HEK293 (cell line): Measurements from ENCODE around the gene BANF2.
A peak's percentile ranks its signal among the peaks of the same experiment; 100 is the strongest.

ENCODE experiments used
- CTCF ChIA-PET: fragments of 350-600 bp; formaldehyde crosslinking; extraction: SDS; loops from one replicate; lab custom pipeline; 2021; ENCODE audit warnings: antibody characterized with exemption; lab: Yijun Ruan, JAX
- POLR2A ChIA-PET: fragments of 300-600 bp; formaldehyde crosslinking; extraction: SDS; loops from one replicate; lab custom pipeline; 2020; ENCODE audit warnings: antibody characterized with exemption, inconsistent platforms; lab: Yijun Ruan, JAX
- H3K27ac ChIP-seq: fragments of 200-500 bp; sonication (Bioruptor generic); 2 replicates; pipeline ENCODE4 v1.5.1; 2014; ENCODE audit warnings: low read depth, low read length, control low read depth, inconsistent platforms; ENCODE audit errors: extremely low read depth
- H3K36me3 ChIP-seq, 2 experiments: fragments of 200-500 bp in 1 of 2; sonication (Bioruptor generic) in 1 of 2; 1 replicate in 1 of 2; 2 replicates in 1 of 2; pipeline ENCODE4 v1.5.1; 2014 to 2017; ENCODE audit warnings: inconsistent platforms in 2 of 2, low read length in 2 of 2; ENCODE audit not compliant: control insufficient read depth in 2 of 2, insufficient read depth in 1 of 2
- H3K4me1 ChIP-seq: fragments of 200-500 bp; sonication (Bioruptor generic); 2 replicates; pipeline ENCODE4 v1.5.1; 2014; ENCODE audit warnings: mild to moderate bottlenecking, low read length, inconsistent platforms; ENCODE audit not compliant: control insufficient read depth, insufficient read depth
- H3K4me3 ChIP-seq: 2 replicates; pipeline ENCODE4 v1.5.1; 2011; ENCODE audit warnings: low read depth, mild to moderate bottlenecking, control low read depth, low read length, moderate library complexity
- H3K9me3 ChIP-seq: fragments of 200-500 bp; sonication (Bioruptor generic); 2 replicates; pipeline ENCODE4 v1.5.1; 2014; ENCODE audit warnings: low read depth, low read length, inconsistent platforms; ENCODE audit not compliant: control insufficient read depth, insufficient read depth
- KLF10 ChIP-seq: fragments of 450-650 bp; IDR thresholded peaks from 2 replicates; pipeline ENCODE4 v1.5.1; 2018; ENCODE audit warnings: missing biosample characterization, mild to moderate bottlenecking, missing genetic modification characterization
- KLF16 ChIP-seq: fragments of 450-650 bp; formaldehyde crosslinking; IDR thresholded peaks from 2 replicates; pipeline ENCODE4 v1.5.1; 2017; ENCODE audit warnings: missing biosample characterization, missing genetic modification characterization
- PRDM1 ChIP-seq: fragments of 450-650 bp; formaldehyde crosslinking; IDR thresholded peaks from 2 replicates; pipeline ENCODE4; 2016; ENCODE audit warnings: missing biosample characterization, missing genetic modification characterization
- PRDM2 ChIP-seq: fragments of 450-650 bp; formaldehyde crosslinking; IDR thresholded peaks from 2 replicates; pipeline ENCODE4 v1.5.1; 2016; ENCODE audit warnings: missing biosample characterization, missing genetic modification characterization, borderline replicate concordance
- ZNF184 ChIP-seq: fragments of 450-650 bp; IDR thresholded peaks from 2 replicates; pipeline ENCODE4 v1.5.1; 2018; ENCODE audit warnings: missing biosample characterization, mild to moderate bottlenecking, missing genetic modification characterization
- ZNF366 ChIP-seq: fragments of 450-650 bp; formaldehyde crosslinking; conservative IDR thresholded peaks from 2 replicates; pipeline ENCODE4 v1.5.1; 2016; ENCODE audit warnings: missing biosample characterization, missing genetic modification characterization
- ZNF416 ChIP-seq: fragments of 450-650 bp; formaldehyde crosslinking; IDR thresholded peaks from 2 replicates; pipeline ENCODE4 v1.5.1; 2016; ENCODE audit warnings: missing biosample characterization, missing genetic modification characterization
- ZNF768 ChIP-seq: fragments of 450-650 bp; formaldehyde crosslinking; IDR thresholded peaks from 2 replicates; pipeline ENCODE4 v1.5.1; 2018; ENCODE audit warnings: missing biosample characterization, mild to moderate bottlenecking, missing genetic modification characterization
- ZNF791 ChIP-seq: fragments of 450-650 bp; formaldehyde crosslinking; IDR thresholded peaks from 2 replicates; pipeline ENCODE4 v1.5.1; 2016; ENCODE audit warnings: missing biosample characterization, missing genetic modification characterization
- ZNF792 ChIP-seq: fragments of 450-650 bp; formaldehyde crosslinking; IDR thresholded peaks from 2 replicates; pipeline ENCODE4 v1.5.1; 2016; ENCODE audit warnings: missing biosample characterization, missing genetic modification characterization
- TF ChIP-seq, protein P1 (sequence below): fragments of 450-650 bp; formaldehyde crosslinking; IDR thresholded peaks from 2 replicates; pipeline ENCODE4 v1.5.1; 2016; ENCODE audit warnings: missing biosample characterization, missing genetic modification characterization
- TF ChIP-seq, protein P2 (sequence below): fragments of 450-650 bp; formaldehyde crosslinking; IDR thresholded peaks from 2 replicates; pipeline ENCODE4 v1.5.1; 2016; ENCODE audit warnings: missing biosample characterization, missing genetic modification characterization

BANF2 gene

GRCh38 chr20:17678295-17678694, 21.5 kb upstream of the BANF2 start:
- CTCF ChIA-PET, result no interaction called here
- Histone ChIP-seq H3K27ac (no peak overlapping the region), H3K36me3 (peaks cover 0 to 46% of the 10 kb centered on the region in 2 experiments; a peak in 2 of 3 replicates), H3K9me3 (no peaks in the 10 kb centered on the region), H3K4me1 (peaks cover 5% of the 10 kb centered on the region; the same call in 1 of the 2 replicates), H3K4me3 (no peak overlapping the region)
- no peak for TF ChIP-seq ZNF792 (tag by site-specific recombination)
- peak; percentile 1; the same call in 1 of the 2 replicates for TF ChIP-seq PRDM1 (tag by site-specific recombination)
- POLR2A ChIA-PET, result no interaction called here

DNA sequence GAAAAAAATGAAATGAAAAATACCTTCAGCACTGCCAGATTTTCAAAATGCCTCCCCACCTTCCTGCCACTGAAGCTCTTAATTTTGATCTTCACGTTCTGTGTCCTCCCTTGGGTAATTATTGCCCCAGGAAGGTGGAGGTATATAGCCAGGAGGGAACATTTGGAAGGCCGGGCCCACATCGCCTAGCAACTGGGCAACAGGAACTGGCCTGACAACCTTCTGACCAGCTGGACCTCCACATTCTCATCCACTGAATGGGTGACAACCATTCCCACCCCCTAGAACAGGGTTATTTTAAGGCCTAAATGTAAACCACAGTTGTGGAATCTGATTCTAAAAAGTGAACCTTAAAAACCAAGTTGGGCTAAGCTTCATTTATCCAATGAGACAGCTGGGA, 20.9 kb upstream of the BANF2 start:
- ChIA-PET POLR2A (no interaction called here), CTCF (interaction anchor here (1.2 kb wide), 1 partner anchor 34 kb away, joined by 3 read pairs; no protein-coding TSS in a partner anchor)
- H3K4me1 ChIP-seq, result peaks cover 5% of the 10 kb centered on the region; the same call in 1 of the 2 replicates
- TF ChIP-seq, protein P1, sequence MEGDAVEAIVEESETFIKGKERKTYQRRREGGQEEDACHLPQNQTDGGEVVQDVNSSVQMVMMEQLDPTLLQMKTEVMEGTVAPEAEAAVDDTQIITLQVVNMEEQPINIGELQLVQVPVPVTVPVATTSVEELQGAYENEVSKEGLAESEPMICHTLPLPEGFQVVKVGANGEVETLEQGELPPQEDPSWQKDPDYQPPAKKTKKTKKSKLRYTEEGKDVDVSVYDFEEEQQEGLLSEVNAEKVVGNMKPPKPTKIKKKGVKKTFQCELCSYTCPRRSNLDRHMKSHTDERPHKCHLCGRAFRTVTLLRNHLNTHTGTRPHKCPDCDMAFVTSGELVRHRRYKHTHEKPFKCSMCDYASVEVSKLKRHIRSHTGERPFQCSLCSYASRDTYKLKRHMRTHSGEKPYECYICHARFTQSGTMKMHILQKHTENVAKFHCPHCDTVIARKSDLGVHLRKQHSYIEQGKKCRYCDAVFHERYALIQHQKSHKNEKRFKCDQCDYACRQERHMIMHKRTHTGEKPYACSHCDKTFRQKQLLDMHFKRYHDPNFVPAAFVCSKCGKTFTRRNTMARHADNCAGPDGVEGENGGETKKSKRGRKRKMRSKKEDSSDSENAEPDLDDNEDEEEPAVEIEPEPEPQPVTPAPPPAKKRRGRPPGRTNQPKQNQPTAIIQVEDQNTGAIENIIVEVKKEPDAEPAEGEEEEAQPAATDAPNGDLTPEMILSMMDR (tag by site-specific recombination), result no peak
- no peak for TF ChIP-seq ZNF791 (tag by site-specific recombination)
- no peak for TF ChIP-seq ZNF416 (tag by site-specific recombination)
- no peak for TF ChIP-seq KLF16 (tag by site-specific recombination)
- TF ChIP-seq ZNF366 (tag by site-specific recombination), result no peak
- no peak for TF ChIP-seq KLF10 (tag by site-specific recombination)
- no peak for TF ChIP-seq ZNF184 (tag by site-specific recombination)
- TF ChIP-seq, protein P2, sequence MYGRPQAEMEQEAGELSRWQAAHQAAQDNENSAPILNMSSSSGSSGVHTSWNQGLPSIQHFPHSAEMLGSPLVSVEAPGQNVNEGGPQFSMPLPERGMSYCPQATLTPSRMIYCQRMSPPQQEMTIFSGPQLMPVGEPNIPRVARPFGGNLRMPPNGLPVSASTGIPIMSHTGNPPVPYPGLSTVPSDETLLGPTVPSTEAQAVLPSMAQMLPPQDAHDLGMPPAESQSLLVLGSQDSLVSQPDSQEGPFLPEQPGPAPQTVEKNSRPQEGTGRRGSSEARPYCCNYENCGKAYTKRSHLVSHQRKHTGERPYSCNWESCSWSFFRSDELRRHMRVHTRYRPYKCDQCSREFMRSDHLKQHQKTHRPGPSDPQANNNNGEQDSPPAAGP (tag by site-specific recombination), result no peak
- TF ChIP-seq ZNF768 (tag by site-specific recombination), result no peak
- no peak for TF ChIP-seq PRDM2 (tag by site-specific recombination)
- no peak overlapping the region for H3K4me3 ChIP-seq
- H3K27ac ChIP-seq, result no peak overlapping the region
- no peaks in the 10 kb centered on the region for H3K9me3 ChIP-seq
- peaks cover 0 to 46% of the 10 kb centered on the region in 2 experiments; a peak in 2 of 3 replicates for H3K36me3 ChIP-seq
